Stimulated activated CD8-positive, alpha-beta memory T cell treated with anti-CD3 and anti-CD28 coated beads, Interleukin-15, amount 100 ng/mL, for 24 hours (primary cell): ENCODE results near the gene SLC34A2.

Experiments used
- DNase-seq: peaks from one replicate; pipeline ENCODE4 v3.0.0-alpha.2; 2020; ENCODE audit warnings: low read depth

The SLC34A2 gene

GRCh38 chr4:25727711-25728493 is 72.3 kb downstream of the SLC34A2 start:
- no peak for DNase-seq
